ENCODE data around the gene CRELD2. TPM values are rescaled to one million over a fixed set of nuclear protein-coding genes. Genes with fewer than 3 reads are reported as not detected.

Gene CRELD2
- total and polyA plus RNA-seq, 8 donors, result 28.5 to 79.7 (median 34.1) TPM

DNA sequence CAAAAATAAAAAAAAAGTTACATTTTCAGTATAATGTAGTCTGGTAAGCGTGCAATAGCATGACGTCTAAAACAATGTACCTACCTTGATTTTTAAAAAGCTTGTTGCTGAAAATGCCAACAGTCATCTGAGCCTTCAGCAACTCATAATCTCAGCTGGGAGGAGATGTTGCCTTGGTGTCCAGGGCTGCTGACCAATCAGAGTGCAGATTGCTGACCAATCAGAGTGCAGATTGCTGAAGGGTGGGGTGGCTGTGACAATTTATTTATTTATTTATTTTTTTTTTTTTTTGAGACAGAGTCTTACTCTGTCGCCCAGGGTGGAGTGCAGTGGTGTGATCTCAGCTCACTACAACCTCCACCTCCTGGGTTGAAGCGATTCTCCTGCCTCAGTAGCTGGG is 47.0 kb upstream of the CRELD2 start:
- H3K9me3 ChIP-seq, result peaks cover 0 to 18% of the 10 kb centered on the region in 2 donors
- H3K4me1 ChIP-seq, result no peaks in the 10 kb centered on the region
- ATAC-seq, result no peak
- H3K27me3 ChIP-seq, result no peaks in the 10 kb centered on the region
- no peak overlapping the region for H3K27ac ChIP-seq
- no peak for DNase-seq
- TF ChIP-seq, protein P1, sequence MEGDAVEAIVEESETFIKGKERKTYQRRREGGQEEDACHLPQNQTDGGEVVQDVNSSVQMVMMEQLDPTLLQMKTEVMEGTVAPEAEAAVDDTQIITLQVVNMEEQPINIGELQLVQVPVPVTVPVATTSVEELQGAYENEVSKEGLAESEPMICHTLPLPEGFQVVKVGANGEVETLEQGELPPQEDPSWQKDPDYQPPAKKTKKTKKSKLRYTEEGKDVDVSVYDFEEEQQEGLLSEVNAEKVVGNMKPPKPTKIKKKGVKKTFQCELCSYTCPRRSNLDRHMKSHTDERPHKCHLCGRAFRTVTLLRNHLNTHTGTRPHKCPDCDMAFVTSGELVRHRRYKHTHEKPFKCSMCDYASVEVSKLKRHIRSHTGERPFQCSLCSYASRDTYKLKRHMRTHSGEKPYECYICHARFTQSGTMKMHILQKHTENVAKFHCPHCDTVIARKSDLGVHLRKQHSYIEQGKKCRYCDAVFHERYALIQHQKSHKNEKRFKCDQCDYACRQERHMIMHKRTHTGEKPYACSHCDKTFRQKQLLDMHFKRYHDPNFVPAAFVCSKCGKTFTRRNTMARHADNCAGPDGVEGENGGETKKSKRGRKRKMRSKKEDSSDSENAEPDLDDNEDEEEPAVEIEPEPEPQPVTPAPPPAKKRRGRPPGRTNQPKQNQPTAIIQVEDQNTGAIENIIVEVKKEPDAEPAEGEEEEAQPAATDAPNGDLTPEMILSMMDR (IDR thresholded peaks at IDR 0.05), result no peak
- no peak overlapping the region for H3K4me3 ChIP-seq
- intact Hi-C loops (cut with DNase I), result no loop called here
- H3K36me3 ChIP-seq, result peaks cover 0 to 13% of the 10 kb centered on the region in 2 donors

DNA sequence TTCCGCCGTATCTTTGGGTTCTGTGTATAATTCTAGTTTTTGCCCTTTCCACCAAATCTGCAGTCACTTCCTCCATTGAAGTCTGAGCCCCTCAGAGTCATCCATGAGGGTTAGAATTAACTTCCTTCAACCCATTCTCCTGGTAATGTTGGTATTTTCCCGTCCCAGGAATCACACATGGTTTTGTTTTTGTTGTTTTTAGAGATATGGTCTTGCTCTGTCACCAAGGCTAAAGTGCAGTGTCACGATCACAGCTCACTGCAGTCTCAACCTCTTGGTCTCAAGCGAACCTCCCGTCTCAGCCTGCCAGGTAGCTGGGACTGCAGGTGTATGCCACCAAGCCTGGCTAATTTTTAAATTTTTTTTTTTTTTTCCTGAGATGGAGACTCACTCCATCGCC is 46.1 kb upstream of the CRELD2 start:
- TF ChIP-seq, protein P1 (IDR thresholded peaks at IDR 0.05), result no peak
- no peaks in the 10 kb centered on the region for H3K4me1 ChIP-seq
- no peak for DNase-seq
- peaks cover 0 to 9% of the 10 kb centered on the region in 2 donors for H3K9me3 ChIP-seq
- intact Hi-C loops (cut with DNase I), result no loop called here
- H3K4me3 ChIP-seq, result no peak overlapping the region
- no peaks in the 10 kb centered on the region for H3K27me3 ChIP-seq
- no peak for ATAC-seq
- H3K27ac ChIP-seq, result no peak overlapping the region
- H3K36me3 ChIP-seq, result peaks cover 0 to 5% of the 10 kb centered on the region in 2 donors

DNA sequence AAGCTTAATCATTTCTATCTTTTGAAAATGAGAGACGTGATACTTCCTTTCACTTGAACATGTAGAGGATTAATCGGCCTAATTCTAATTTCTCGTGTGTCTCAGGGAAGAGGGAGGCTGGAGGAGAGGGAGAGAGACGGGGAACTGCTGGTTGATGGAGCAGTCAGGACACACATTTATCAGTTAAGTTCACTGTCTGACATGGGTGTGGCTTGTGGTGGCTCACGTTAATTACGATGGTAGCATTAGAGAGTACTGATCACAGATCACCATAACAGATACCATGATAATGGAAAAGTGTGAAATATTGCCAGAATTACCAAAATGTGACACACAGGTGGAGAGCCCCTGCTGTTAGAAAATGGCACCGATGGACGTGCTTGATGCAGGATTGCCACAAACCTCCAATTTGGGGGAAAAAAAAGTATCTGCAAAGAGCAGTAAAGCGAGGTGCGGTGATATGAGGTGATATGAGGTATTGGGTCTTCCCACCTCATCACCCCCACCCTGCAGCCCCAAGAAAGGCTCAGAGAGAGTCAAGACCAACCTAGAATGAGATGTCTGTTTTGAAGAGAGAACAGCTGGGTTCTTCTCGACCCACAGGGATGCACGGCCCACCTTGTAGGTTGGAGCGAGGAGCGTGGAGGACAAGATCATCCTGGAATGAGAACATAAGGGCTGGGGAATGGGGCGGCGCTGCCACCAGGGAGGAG is 45.0 kb upstream of the CRELD2 start:
- no peak for DNase-seq
- Histone ChIP-seq H3K27ac (no peak overlapping the region), H3K4me1 (no peaks in the 10 kb centered on the region), H3K9me3 (peaks cover 0 to 8% of the 10 kb centered on the region in 2 donors), H3K4me3 (no peak overlapping the region), H3K27me3 (no peaks in the 10 kb centered on the region), H3K36me3 (peaks cover 0 to 7% of the 10 kb centered on the region in 2 donors)
- TF ChIP-seq, protein P1 (IDR thresholded peaks at IDR 0.05), result no peak
- intact Hi-C loops (cut with DNase I), result no loop called here
- no peak for ATAC-seq

DNA sequence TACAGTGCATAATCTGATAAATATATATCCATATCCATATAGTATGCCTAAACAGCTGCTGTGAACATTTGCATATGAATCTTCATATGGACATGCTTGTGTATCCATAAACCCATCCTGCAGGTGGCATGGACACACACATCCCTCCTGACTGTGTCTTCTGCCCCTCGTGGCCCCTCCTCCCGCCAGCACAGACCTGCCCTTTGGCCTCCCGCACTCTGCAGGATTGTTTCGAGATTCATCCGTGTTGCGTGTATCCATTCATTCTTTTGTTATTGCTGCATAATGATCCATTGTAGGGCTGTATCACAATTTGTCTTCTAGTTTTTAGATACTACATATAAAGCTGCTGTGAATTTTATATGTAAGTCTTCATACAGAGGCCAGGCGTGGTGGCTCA is 40.8 kb upstream of the CRELD2 start:
- intact Hi-C loops (cut with DNase I), result no loop called here
- H3K36me3 ChIP-seq, result peaks cover 0 to 7% of the 10 kb centered on the region in 2 donors
- no peak overlapping the region for H3K27ac ChIP-seq
- H3K4me3 ChIP-seq, result no peak overlapping the region
- DNase-seq, result no peak
- no peak for ATAC-seq
- TF ChIP-seq, protein P1 (IDR thresholded peaks at IDR 0.05), result no peak
- H3K27me3 ChIP-seq, result no peaks in the 10 kb centered on the region
- H3K4me1 ChIP-seq, result no peaks in the 10 kb centered on the region
- H3K9me3 ChIP-seq, result no peaks in the 10 kb centered on the region

DNA sequence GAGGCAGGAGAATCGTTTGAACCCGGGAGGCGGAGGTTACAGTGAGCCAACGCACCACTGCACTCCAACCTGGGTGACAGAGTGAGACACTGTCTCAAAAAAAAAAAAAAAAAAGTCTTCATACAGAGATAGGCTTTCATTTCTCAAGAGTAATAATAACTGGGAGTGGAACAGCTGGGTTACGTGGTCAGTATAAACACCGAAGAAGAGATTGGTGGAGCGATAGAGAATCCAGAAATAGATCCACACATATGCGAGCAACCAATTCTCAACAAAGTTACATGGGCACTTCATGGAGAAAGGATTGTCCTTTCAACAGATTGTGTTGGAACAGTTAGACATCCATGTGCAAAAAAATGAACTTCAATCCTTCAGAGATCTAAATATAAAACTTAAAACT is 40.2 kb upstream of the CRELD2 start:
- peaks cover 0 to 7% of the 10 kb centered on the region in 2 donors for H3K36me3 ChIP-seq
- DNase-seq, result no peak
- no peaks in the 10 kb centered on the region for H3K9me3 ChIP-seq
- intact Hi-C loops (cut with DNase I), result no loop called here
- H3K4me1 ChIP-seq, result no peaks in the 10 kb centered on the region
- H3K27me3 ChIP-seq, result no peaks in the 10 kb centered on the region
- H3K27ac ChIP-seq, result no peak overlapping the region
- TF ChIP-seq, protein P1 (IDR thresholded peaks at IDR 0.05), result no peak
- H3K4me3 ChIP-seq, result no peak overlapping the region
- no peak for ATAC-seq
